HepG2 (cell line): ENCODE results near the gene POC1A. TPM values are rescaled to one million over a fixed set of nuclear protein-coding genes. Genes with fewer than 3 reads are reported as not detected.

Experiments
- ATAC-seq: fragments of 200-7000 bp; cut with Tn5 transposase; 3 replicates; pipeline ENCODE4 v1.9.1; 2020; ENCODE audit warnings: mild to moderate bottlenecking, moderate library complexity
- BruUV-seq: library from RNA; stranded (reverse); fragments of 400-500 nt; replicated peaks from 2 replicates; lab custom pipeline; 2021; lab: Mats Ljungman, UMichigan
- CTCF ChIA-PET: fragments of 300-600 bp; formaldehyde crosslinking; extraction: SDS; loops from one replicate; lab custom pipeline; 2021; ENCODE audit warnings: low total read pairs, inconsistent platforms, low intra/inter-chr PET ratio; lab: Yijun Ruan, JAX
- POLR2A ChIA-PET: fragments of 350-600 bp; sonication (Branson Sonifier 250); formaldehyde crosslinking; loops from one replicate; lab custom pipeline; 2020; ENCODE audit warnings: antibody characterized with exemption, inconsistent platforms; lab: Yijun Ruan, JAX
- DNase-seq: peaks from one replicate; pipeline ENCODE4 v3.0.0-alpha.2; 2015; ENCODE audit warnings: low spot score
- FAIRE-seq: peaks from 3 replicates; lab custom pipeline; 2011; peaks lifted over from hg19 to GRCh38; lab: Jason Lieb, UNC
- H2AFZ ChIP-seq: one replicate; pipeline ENCODE4 v1.6.1; 2011; ENCODE audit warnings: low read length, inconsistent platforms
- H3K27ac ChIP-seq: fragments of 300-600 bp; 3 replicates; pipeline ENCODE4 v1.8.0; 2011; ENCODE audit warnings: mixed run types, mild to moderate bottlenecking, mixed read lengths, low read length, inconsistent platforms; ENCODE audit not compliant: insufficient read depth; ENCODE audit errors: extremely low read length
- H3K27me3 ChIP-seq, 2 experiments: fragments of 200-600 bp in 1 of 2; 2 replicates in 1 of 2; 3 replicates in 1 of 2; pipeline versions ENCODE4 v1.6.0 to v1.8.0; 2011; ENCODE audit warnings: low read length in 2 of 2, mild to moderate bottlenecking in 2 of 2, moderate library complexity in 2 of 2, inconsistent platforms in 1 of 2; ENCODE audit not compliant: insufficient read depth in 2 of 2, control insufficient read depth in 1 of 2
- H3K36me3 ChIP-seq, 2 experiments: fragments of 200-600 bp in 1 of 2; replicated peaks in 1 of 2; 2 replicates in 1 of 2; 3 replicates in 1 of 2; pipeline versions ENCODE4 v1.5.1 to v1.8.0; 2011; ENCODE audit warnings: low read length in 2 of 2, inconsistent platforms in 1 of 2; ENCODE audit not compliant: insufficient read depth in 2 of 2, control insufficient read depth in 1 of 2
- H3K4me1 ChIP-seq: 2 replicates; pipeline ENCODE4 v1.5.1; 2012; ENCODE audit warnings: low read length, inconsistent platforms; ENCODE audit not compliant: insufficient read depth
- H3K4me2 ChIP-seq: 2 replicates; pipeline ENCODE4 v1.6.0; 2011; ENCODE audit warnings: low read depth, low read length, inconsistent platforms
- H3K4me3 ChIP-seq, 3 experiments: fragments of 200-600 bp in 1 of 3; sonication (generic), shearing (Covaris generic) in 1 of 3; replicated peaks in 1 of 3; 2 replicates each; pipeline ENCODE4 v1.5.1; 2011 to 2016; ENCODE audit warnings: low read length in 3 of 3, inconsistent platforms in 2 of 3, low read depth in 2 of 3, mild to moderate bottlenecking in 2 of 3, control low read depth in 1 of 3, mixed read lengths in 1 of 3; ENCODE audit not compliant: insufficient read depth in 1 of 3
- H3K79me2 ChIP-seq: one replicate; pipeline ENCODE4 v1.6.1; 2011; ENCODE audit warnings: low read length, inconsistent platforms; ENCODE audit not compliant: insufficient read depth
- H3K9ac ChIP-seq: 2 replicates; pipeline ENCODE4 v1.6.0; 2011; ENCODE audit warnings: mild to moderate bottlenecking, low read depth, low read length, inconsistent platforms; ENCODE audit not compliant: insufficient read depth
- H3K9me3 ChIP-seq: 2 replicates; pipeline ENCODE4 v1.5.1; 2012; ENCODE audit warnings: mild to moderate bottlenecking, low read length
- H4K20me1 ChIP-seq: 2 replicates; pipeline ENCODE4 v1.6.0; 2011; ENCODE audit warnings: inconsistent platforms, mild to moderate bottlenecking, low read length, moderate library complexity; ENCODE audit not compliant: insufficient read depth
- GLI4 ChIP-seq: sonication (generic); formaldehyde crosslinking; IDR thresholded peaks from 2 replicates; pipeline ENCODE4 v1.5.1; 2020; ENCODE audit warnings: missing genetic modification reagents, mild to moderate bottlenecking, moderate library complexity, borderline replicate concordance
- HNRNPK ChIP-seq: fragments of 200-400 bp; formaldehyde crosslinking; IDR thresholded peaks from 2 replicates; pipeline ENCODE4 v1.6.1; 2018; ENCODE audit warnings: low read length, low read depth, moderate library complexity, mild to moderate bottlenecking; ENCODE audit not compliant: poor library complexity, severe bottlenecking
- KMT2A ChIP-seq: sonication (generic); formaldehyde crosslinking; IDR thresholded peaks from 2 replicates; pipeline ENCODE4 v1.4.0; 2020; ENCODE audit warnings: missing genetic modification reagents
- NRL ChIP-seq: sonication (generic); formaldehyde crosslinking; IDR thresholded peaks from 2 replicates; pipeline ENCODE4 v1.5.0; 2020; ENCODE audit warnings: missing genetic modification reagents, mild to moderate bottlenecking, moderate library complexity, borderline replicate concordance
- RARA ChIP-seq: IDR thresholded peaks from 2 replicates; pipeline ENCODE4 v1.6.1; 2016; ENCODE audit warnings: missing genetic modification reagents, missing compliant biosample characterization
- TSC22D2 ChIP-seq: sonication (generic); formaldehyde crosslinking; IDR thresholded peaks from 2 replicates; pipeline ENCODE4 v1.5.1; 2020; ENCODE audit warnings: missing genetic modification reagents, mild to moderate bottlenecking, borderline replicate concordance
- ZC3H4 ChIP-seq: sonication (generic); formaldehyde crosslinking; IDR thresholded peaks from 2 replicates; pipeline ENCODE4 v1.4.0; 2020; ENCODE audit warnings: missing genetic modification reagents, borderline replicate concordance
- ZNF121 ChIP-seq: sonication (generic); formaldehyde crosslinking; IDR thresholded peaks from 2 replicates; pipeline ENCODE4 v1.5.0; 2020; ENCODE audit warnings: mild to moderate bottlenecking, missing genetic modification reagents
- WGBS: methylation state at CpG from one replicate; pipeline ENCODE4 v1.1.6; 2017; ENCODE audit warnings: low lambda C conversion rate; 5-methylcytosine and 5-hydroxymethylcytosine counted together
- in situ Hi-C: cut with HindIII; loops from 2 replicates; pipeline ENCODE4 v1.10.0; 2017; ENCODE audit warnings: low pct_unique_long_range_greater_than_20kb; ENCODE audit not compliant: extremely low pct_ligation_motif_present
- intact Hi-C: fragments of 100-400 bp; cut with micrococcal nuclease; formaldehyde crosslinking; loops from one replicate; pipeline ENCODE4 v1.10.0; 2022; ENCODE audit not compliant: unreplicated experiment
- polyA plus RNA-seq, 8 experiments: library from polyadenylated mRNA; depleted of rRNA in 3 of 8; stranded (reverse) in 7 of 8; unstranded in 1 of 8; fragments of >200 nt; fragmentation: Illumina TruSeq in 4 of 8; extraction: Trizol in 4 of 8; gene quantifications; 2 replicates each; pipeline versions ENCODE4 v1.2.1 to v1.2.3, GENCODE V29; 2011 to 2016; ENCODE audit warnings: low read depth in 4 of 8, missing spikeins in 1 of 8, mixed read lengths in 1 of 8; ENCODE audit not compliant: insufficient read depth in 1 of 8
- total RNA-seq, 5 experiments: library from RNA; depleted of rRNA; stranded (reverse); fragments of >200 nt; fragmentation: Illumina TruSeq; extraction: Trizol; gene quantifications; 2 replicates each; pipeline ENCODE4 v1.2.3, GENCODE V29; 2016; ENCODE audit warnings: low read depth in 1 of 5

POC1A gene
- total and polyA plus RNA-seq, 2 of the 13 experiments (the other 11 are each of a cell fraction or from before 2014, with no cell fraction given), result 14.6 to 20.0 TPM

GRCh38 chr3:52143156-52143555 is 11.1 kb downstream of the POC1A start:
- WGBS, result 98% methylated on average over 4 of the region's 4 CpGs
- peaks cover 15 to 43% of the 10 kb centered on the region in 2 experiments for H3K36me3 ChIP-seq
- no peaks in the 10 kb centered on the region for H4K20me1 ChIP-seq
- TF ChIP-seq ZC3H4 (CRISPR knock-in tag) (no peak), ZNF121 (CRISPR knock-in tag) (no peak), RARA (no peak), HNRNPK (no peak)
- ChIA-PET POLR2A (interaction anchor here (1.1 kb wide), 1 partner anchor 147 kb away, joined by 3 read pairs; the partner anchor contains the start of gene RPL29), CTCF (interaction anchor here (1.7 to 4.9 kb wide), 2 partner anchors 20 to 141 kb away, joined by 7 to 110 read pairs; no protein-coding TSS in a partner anchor)
- BruUV-seq, result no TSS peak
- in situ Hi-C loops (loop anchor here (5.0 kb wide), 1 partner anchor 141 kb away; no protein-coding TSS in a partner anchor), intact Hi-C loops (no loop called here)
- DNase-seq (no peak), FAIRE-seq (no peak), ATAC-seq (no peak)
- H3K4me1 ChIP-seq, result no peaks in the 10 kb centered on the region
- no peak overlapping the region for H3K27ac ChIP-seq
- H3K9ac ChIP-seq, result no peak overlapping the region
- H3K9me3 ChIP-seq, result no peaks in the 10 kb centered on the region
- H3K79me2 ChIP-seq, result no peaks in the 10 kb centered on the region
- H3K27me3 ChIP-seq, result no peaks in the 10 kb centered on the region; a peak in 1 of 5 replicates
- H3K4me2 ChIP-seq, result no peak overlapping the region
- no peak overlapping the region for H2AFZ ChIP-seq
- H3K4me3 ChIP-seq, result no peak overlapping the region

DNA sequence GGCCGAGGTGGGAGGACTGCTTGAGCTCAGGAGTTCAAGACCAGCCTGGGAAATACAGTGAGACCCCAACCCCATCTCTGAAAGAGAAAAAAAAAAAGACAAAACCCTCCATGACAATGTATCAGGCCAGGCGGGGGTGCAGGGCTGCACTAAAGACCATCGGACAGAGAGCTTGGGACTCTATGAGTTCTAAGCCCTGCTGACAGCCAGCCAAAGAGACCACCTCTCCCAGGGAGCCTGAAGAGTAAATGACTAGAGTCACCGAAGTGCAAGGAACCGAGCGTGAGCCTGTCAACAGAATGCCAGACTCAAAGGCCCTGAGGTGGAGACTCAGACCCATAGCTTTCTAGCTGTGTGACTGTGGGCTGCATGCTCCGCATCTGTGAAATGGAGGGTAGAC is 12.5 kb downstream of the POC1A start:
- POLR2A ChIA-PET, result no interaction called here
- DNase-seq, result no peak
- 100% methylated on average over 4 of the region's 7 CpGs for WGBS

More for the DNA sequence above, 12.5 kb downstream of the POC1A start:
- Histone ChIP-seq H3K36me3 (peaks cover 18 to 43% of the 10 kb centered on the region in 2 experiments; a peak in 4 of 5 replicates), H3K79me2 (no peaks in the 10 kb centered on the region), H4K20me1 (no peaks in the 10 kb centered on the region), H3K27ac (no peak overlapping the region), H3K4me2 (no peak overlapping the region)
- intact Hi-C loops, result no loop called here
- in situ Hi-C loops, result loop anchor here (5.0 kb wide), 1 partner anchor 139 kb away; no protein-coding TSS in a partner anchor
- BruUV-seq, result no TSS peak
- ATAC-seq, result no peak
- CTCF ChIA-PET, result interaction anchor here (4.9 kb wide), 1 partner anchor 140 kb away, joined by 110 read pairs; no protein-coding TSS in a partner anchor
- TF ChIP-seq KMT2A (no peak), GLI4 (CRISPR knock-in tag) (no peak), NRL (CRISPR knock-in tag) (no peak), TSC22D2 (CRISPR knock-in tag) (no peak)
- TF ChIP-seq, all 625 proteins: peak for 0
- no peak overlapping the region for H3K4me3 ChIP-seq
- no peak overlapping the region for H2AFZ ChIP-seq
- H3K4me1 ChIP-seq, result no peaks in the 10 kb centered on the region
- no peaks in the 10 kb centered on the region; a peak in 1 of 5 replicates for H3K27me3 ChIP-seq
- no peak overlapping the region for H3K9ac ChIP-seq
- FAIRE-seq, result no peak
- no peaks in the 10 kb centered on the region for H3K9me3 ChIP-seq
